Measurements from ENCODE around the gene ABHD12.

- TF ChIP-seq, protein P1, sequence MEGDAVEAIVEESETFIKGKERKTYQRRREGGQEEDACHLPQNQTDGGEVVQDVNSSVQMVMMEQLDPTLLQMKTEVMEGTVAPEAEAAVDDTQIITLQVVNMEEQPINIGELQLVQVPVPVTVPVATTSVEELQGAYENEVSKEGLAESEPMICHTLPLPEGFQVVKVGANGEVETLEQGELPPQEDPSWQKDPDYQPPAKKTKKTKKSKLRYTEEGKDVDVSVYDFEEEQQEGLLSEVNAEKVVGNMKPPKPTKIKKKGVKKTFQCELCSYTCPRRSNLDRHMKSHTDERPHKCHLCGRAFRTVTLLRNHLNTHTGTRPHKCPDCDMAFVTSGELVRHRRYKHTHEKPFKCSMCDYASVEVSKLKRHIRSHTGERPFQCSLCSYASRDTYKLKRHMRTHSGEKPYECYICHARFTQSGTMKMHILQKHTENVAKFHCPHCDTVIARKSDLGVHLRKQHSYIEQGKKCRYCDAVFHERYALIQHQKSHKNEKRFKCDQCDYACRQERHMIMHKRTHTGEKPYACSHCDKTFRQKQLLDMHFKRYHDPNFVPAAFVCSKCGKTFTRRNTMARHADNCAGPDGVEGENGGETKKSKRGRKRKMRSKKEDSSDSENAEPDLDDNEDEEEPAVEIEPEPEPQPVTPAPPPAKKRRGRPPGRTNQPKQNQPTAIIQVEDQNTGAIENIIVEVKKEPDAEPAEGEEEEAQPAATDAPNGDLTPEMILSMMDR (conservative IDR thresholded peaks at IDR 0.05 in 1 of 2, IDR thresholded peaks at IDR 0.05 in 1 of 2; ENCODE audit: low read depth in 1 of 2, low read length in 2 of 2), result no peak
- no peak for TF ChIP-seq EZH2 (IDR thresholded peaks at IDR 0.05; ENCODE audit: low read length, missing control alignments)
Observed at GRCh38 chr20:25364180-25364788, 26.4 kb downstream of the ABHD12 start.
